SK-N-SH (cell line): ENCODE measurements around the gene LIPG.

ENCODE experiments used
- CHD2 ChIP-seq: fragments of 150-350 bp; IDR thresholded peaks from 2 replicates; pipeline ENCODE4 v1.6.1; 2018; ENCODE audit warnings: low read length; ENCODE audit not compliant: partially characterized antibody
- EP300 ChIP-seq, 2 experiments: IDR thresholded peaks; 2 replicates each; pipeline versions ENCODE4 v1.4.0 to v1.6.1; 2012; ENCODE audit warnings: borderline replicate concordance in 1 of 2, low read depth in 1 of 2, low read length in 1 of 2
- FOXM1 ChIP-seq: IDR thresholded peaks from 2 replicates; pipeline ENCODE4 v1.4.0; 2012; ENCODE audit warnings: low read depth, mild to moderate bottlenecking
- POLR2AphosphoS5 ChIP-seq: IDR thresholded peaks from 2 replicates; pipeline ENCODE4 v1.6.1; 2012; ENCODE audit warnings: low read depth, low read length
- SIN3A ChIP-seq: IDR thresholded peaks from 2 replicates; pipeline ENCODE4 v1.6.1; 2012; ENCODE audit warnings: low read depth, mild to moderate bottlenecking, low read length, moderate library complexity, borderline replicate concordance
- TF ChIP-seq, protein P1 (sequence below): IDR thresholded peaks from 2 replicates; pipeline ENCODE4 v1.6.1; 2012; ENCODE audit warnings: mild to moderate bottlenecking, low read depth, low read length, moderate library complexity
- TF ChIP-seq, protein P2 (sequence below): fragments of 200-600 bp; sonication (generic); IDR thresholded peaks from 2 replicates; pipeline ENCODE4 v1.6.1; 2017; ENCODE audit warnings: antibody characterized with exemption, mild to moderate bottlenecking, moderate library complexity
- TF ChIP-seq, protein P3 (sequence below): IDR thresholded peaks from 2 replicates; pipeline ENCODE4 v1.4.0; 2012; ENCODE audit warnings: low read depth, borderline replicate concordance
- TF ChIP-seq, protein P4 (sequence below): IDR thresholded peaks from 2 replicates; pipeline ENCODE4 v1.4.0; 2012; ENCODE audit warnings: low read depth

DNA sequence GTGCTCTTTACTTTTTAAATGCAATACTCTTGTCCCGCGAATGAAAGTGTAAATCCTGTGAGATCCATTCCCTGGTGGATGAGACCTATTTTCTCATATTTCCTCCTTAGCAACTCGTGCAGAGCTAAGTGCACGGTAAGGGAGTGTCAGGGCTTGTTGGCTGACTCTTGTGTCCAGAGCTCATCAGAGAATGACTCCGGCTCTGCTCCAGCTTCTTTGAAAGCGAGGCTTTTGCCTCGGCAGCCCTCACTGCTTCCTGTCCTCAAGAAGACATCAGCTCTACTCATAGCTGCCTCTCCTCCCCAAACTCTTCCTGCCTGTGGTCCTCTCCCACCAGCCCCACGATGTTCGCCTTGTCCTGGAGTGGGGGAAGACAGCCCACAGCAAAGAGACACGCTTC, 70.7 kb downstream of the LIPG start:
- TF ChIP-seq, protein P1, sequence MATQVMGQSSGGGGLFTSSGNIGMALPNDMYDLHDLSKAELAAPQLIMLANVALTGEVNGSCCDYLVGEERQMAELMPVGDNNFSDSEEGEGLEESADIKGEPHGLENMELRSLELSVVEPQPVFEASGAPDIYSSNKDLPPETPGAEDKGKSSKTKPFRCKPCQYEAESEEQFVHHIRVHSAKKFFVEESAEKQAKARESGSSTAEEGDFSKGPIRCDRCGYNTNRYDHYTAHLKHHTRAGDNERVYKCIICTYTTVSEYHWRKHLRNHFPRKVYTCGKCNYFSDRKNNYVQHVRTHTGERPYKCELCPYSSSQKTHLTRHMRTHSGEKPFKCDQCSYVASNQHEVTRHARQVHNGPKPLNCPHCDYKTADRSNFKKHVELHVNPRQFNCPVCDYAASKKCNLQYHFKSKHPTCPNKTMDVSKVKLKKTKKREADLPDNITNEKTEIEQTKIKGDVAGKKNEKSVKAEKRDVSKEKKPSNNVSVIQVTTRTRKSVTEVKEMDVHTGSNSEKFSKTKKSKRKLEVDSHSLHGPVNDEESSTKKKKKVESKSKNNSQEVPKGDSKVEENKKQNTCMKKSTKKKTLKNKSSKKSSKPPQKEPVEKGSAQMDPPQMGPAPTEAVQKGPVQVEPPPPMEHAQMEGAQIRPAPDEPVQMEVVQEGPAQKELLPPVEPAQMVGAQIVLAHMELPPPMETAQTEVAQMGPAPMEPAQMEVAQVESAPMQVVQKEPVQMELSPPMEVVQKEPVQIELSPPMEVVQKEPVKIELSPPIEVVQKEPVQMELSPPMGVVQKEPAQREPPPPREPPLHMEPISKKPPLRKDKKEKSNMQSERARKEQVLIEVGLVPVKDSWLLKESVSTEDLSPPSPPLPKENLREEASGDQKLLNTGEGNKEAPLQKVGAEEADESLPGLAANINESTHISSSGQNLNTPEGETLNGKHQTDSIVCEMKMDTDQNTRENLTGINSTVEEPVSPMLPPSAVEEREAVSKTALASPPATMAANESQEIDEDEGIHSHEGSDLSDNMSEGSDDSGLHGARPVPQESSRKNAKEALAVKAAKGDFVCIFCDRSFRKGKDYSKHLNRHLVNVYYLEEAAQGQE = no peak
- TF ChIP-seq, protein P2, sequence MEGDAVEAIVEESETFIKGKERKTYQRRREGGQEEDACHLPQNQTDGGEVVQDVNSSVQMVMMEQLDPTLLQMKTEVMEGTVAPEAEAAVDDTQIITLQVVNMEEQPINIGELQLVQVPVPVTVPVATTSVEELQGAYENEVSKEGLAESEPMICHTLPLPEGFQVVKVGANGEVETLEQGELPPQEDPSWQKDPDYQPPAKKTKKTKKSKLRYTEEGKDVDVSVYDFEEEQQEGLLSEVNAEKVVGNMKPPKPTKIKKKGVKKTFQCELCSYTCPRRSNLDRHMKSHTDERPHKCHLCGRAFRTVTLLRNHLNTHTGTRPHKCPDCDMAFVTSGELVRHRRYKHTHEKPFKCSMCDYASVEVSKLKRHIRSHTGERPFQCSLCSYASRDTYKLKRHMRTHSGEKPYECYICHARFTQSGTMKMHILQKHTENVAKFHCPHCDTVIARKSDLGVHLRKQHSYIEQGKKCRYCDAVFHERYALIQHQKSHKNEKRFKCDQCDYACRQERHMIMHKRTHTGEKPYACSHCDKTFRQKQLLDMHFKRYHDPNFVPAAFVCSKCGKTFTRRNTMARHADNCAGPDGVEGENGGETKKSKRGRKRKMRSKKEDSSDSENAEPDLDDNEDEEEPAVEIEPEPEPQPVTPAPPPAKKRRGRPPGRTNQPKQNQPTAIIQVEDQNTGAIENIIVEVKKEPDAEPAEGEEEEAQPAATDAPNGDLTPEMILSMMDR = no peak
- no peak for TF ChIP-seq EP300 (IDR thresholded peaks at IDR 0.05; ENCODE audit: borderline replicate concordance in 1 of 2, low read depth in 1 of 2, low read length in 1 of 2)
- TF ChIP-seq SIN3A = no peak
- TF ChIP-seq, protein P3, sequence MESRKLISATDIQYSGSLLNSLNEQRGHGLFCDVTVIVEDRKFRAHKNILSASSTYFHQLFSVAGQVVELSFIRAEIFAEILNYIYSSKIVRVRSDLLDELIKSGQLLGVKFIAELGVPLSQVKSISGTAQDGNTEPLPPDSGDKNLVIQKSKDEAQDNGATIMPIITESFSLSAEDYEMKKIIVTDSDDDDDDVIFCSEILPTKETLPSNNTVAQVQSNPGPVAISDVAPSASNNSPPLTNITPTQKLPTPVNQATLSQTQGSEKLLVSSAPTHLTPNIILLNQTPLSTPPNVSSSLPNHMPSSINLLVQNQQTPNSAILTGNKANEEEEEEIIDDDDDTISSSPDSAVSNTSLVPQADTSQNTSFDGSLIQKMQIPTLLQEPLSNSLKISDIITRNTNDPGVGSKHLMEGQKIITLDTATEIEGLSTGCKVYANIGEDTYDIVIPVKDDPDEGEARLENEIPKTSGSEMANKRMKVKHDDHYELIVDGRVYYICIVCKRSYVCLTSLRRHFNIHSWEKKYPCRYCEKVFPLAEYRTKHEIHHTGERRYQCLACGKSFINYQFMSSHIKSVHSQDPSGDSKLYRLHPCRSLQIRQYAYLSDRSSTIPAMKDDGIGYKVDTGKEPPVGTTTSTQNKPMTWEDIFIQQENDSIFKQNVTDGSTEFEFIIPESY = no peak
- no peak for TF ChIP-seq POLR2AphosphoS5
- TF ChIP-seq FOXM1 = no peak
- no peak for TF ChIP-seq CHD2
- TF ChIP-seq, protein P4, sequence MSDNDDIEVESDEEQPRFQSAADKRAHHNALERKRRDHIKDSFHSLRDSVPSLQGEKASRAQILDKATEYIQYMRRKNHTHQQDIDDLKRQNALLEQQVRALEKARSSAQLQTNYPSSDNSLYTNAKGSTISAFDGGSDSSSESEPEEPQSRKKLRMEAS = no peak
